ENCODE measurements around the gene ZNF80. TPM values are rescaled to one million over a fixed set of nuclear protein-coding genes. Genes with fewer than 3 reads are reported as not detected.
"Not testable (repeated sequence)": the region's sequence is repeated elsewhere in the genome, so short reads cannot be mapped to it uniquely, and the experiment has no call there.

ZNF80 gene
- total and polyA plus RNA-seq, 4 donors: 0.05 TPM; not detected in 3

DNA sequence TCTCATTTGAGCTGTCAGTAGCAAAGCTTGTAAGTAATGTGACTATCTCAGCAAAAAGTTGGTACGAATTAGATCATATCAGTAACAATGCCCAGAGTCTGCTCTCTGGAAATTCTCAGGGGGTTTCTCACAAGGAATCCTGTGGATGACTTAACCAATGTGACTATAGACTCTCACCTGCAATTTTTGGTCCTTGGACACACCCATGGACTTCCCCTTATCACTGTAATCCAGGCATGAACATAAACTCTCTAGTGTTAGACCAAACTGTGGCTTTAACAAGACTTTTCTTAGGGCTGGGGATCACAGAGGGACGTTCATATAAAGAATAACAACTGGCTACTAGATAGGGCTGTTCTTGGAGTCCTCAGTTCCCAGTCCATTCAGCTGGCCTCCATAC lies 3.9 kb upstream of the ZNF80 start:
- DNase-seq (no peak), ATAC-seq (ENCODE audit: insufficient read depth, low FRiP score) (no peak)
- Histone ChIP-seq H3K27me3 (ENCODE audit: control insufficient read depth in 3 of 3, insufficient read depth in 3 of 3, low read length in 2 of 3) (no peaks in the 10 kb centered on the region), H3K4me1 (ENCODE audit: control insufficient read depth in 5 of 5, insufficient read depth in 5 of 5, low read length in 5 of 5) (no peaks in the 10 kb centered on the region), H3K4me3 (no peak overlapping the region), H3K36me3 (ENCODE audit: control insufficient read depth in 4 of 4, insufficient read depth in 4 of 4, low read length in 4 of 4) (no peaks in the 10 kb centered on the region), H3K9ac (ENCODE audit: insufficient read depth in 1 of 2, low read length in 2 of 2) (no peak overlapping the region), H3K27ac (ENCODE audit: low read depth in 1 of 2, low read length in 1 of 2) (no peak overlapping the region), H3K9me3 (ENCODE audit: control insufficient read depth in 4 of 4, insufficient read depth in 3 of 4, low read length in 3 of 4) (peaks cover 0 to 8% (median 2%) of the 10 kb centered on the region in 4 donors)
- TF ChIP-seq, protein P1, sequence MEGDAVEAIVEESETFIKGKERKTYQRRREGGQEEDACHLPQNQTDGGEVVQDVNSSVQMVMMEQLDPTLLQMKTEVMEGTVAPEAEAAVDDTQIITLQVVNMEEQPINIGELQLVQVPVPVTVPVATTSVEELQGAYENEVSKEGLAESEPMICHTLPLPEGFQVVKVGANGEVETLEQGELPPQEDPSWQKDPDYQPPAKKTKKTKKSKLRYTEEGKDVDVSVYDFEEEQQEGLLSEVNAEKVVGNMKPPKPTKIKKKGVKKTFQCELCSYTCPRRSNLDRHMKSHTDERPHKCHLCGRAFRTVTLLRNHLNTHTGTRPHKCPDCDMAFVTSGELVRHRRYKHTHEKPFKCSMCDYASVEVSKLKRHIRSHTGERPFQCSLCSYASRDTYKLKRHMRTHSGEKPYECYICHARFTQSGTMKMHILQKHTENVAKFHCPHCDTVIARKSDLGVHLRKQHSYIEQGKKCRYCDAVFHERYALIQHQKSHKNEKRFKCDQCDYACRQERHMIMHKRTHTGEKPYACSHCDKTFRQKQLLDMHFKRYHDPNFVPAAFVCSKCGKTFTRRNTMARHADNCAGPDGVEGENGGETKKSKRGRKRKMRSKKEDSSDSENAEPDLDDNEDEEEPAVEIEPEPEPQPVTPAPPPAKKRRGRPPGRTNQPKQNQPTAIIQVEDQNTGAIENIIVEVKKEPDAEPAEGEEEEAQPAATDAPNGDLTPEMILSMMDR (IDR thresholded peaks at IDR 0.05; ENCODE audit: control extremely low read depth, extremely low read depth): no peak
- 75 to 87% methylated on average over 2 of the region's 2 CpGs for WGBS, 2 donors

DNA sequence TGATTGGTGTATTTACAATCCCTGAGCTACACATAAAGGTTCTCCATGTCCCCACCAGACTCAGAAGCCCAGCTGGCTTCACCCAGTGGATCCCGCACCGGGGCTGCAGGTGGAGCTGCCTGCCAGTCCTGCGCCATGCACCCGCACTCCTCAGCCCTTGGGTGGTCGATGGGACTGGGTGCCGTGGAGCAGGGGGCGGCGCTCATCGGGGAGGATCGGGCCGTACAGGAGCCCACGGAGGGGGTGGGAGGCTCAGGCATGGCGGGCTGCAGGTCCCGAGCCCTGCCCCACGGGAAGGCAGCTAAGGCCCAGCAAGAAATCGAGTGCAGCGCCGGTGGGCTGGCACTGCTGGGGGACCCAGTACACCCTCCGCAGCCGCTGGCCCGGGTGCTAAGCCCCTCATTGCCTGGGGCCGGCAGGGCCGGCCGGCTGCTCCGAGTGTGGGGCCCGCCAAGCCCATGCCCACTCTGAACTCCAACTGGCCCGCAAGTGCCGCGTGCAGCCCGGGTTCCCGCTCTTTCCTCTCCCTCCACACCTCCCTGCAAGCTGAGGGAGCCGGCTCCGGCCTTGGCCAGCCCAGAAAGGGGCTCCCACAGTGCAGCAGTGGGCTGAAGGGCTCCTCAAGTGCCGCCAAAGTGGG lies 888 bp upstream of the ZNF80 start:
- H3K27me3 ChIP-seq (ENCODE audit: control insufficient read depth in 3 of 3, insufficient read depth in 3 of 3, low read length in 2 of 3); H3K4me1 ChIP-seq (ENCODE audit: control insufficient read depth in 5 of 5, insufficient read depth in 5 of 5, low read length in 5 of 5); DNase-seq; H3K4me3 ChIP-seq; H3K9me3 ChIP-seq (ENCODE audit: control insufficient read depth in 4 of 4, insufficient read depth in 3 of 4, low read length in 3 of 4); H3K9ac ChIP-seq (ENCODE audit: insufficient read depth in 1 of 2, low read length in 2 of 2); H3K27ac ChIP-seq (ENCODE audit: low read depth in 1 of 2, low read length in 1 of 2); ATAC-seq (ENCODE audit: insufficient read depth, low FRiP score); H3K36me3 ChIP-seq (ENCODE audit: control insufficient read depth in 4 of 4, insufficient read depth in 4 of 4, low read length in 4 of 4): not testable (repeated sequence)
- 95 to 98% methylated on average over 21 to 33 of the region's 34 CpGs for WGBS, 2 donors

DNA sequence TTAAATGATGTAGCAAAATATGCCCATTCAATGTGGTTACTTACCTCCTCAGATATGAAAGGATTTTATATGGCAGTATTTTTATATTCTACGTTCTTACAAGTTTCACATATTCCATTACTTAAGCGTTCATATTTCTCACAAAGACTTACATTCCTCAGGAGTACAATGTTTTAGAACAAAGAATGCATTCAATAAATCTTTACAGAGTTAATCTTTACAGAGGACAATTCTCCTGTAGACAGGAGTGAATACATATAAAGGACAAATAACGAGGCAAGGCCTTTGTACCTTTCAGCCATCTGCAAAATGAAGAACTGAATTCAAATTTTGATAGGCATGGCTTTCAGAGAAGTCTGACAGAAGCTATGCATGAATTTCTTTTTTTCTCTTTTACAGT lies 1.9 kb downstream of the ZNF80 start:
- Histone ChIP-seq H3K9ac (ENCODE audit: insufficient read depth in 1 of 2, low read length in 2 of 2) (no peak overlapping the region), H3K27me3 (ENCODE audit: control insufficient read depth in 3 of 3, insufficient read depth in 3 of 3, low read length in 2 of 3) (no peaks in the 10 kb centered on the region), H3K4me3 (no peak overlapping the region), H3K9me3 (ENCODE audit: control insufficient read depth in 4 of 4, insufficient read depth in 3 of 4, low read length in 3 of 4) (peaks cover 0 to 1% (median 0%) of the 10 kb centered on the region in 4 donors), H3K27ac (ENCODE audit: low read depth in 1 of 2, low read length in 1 of 2) (no peak overlapping the region), H3K4me1 (ENCODE audit: control insufficient read depth in 5 of 5, insufficient read depth in 5 of 5, low read length in 5 of 5) (no peaks in the 10 kb centered on the region), H3K36me3 (ENCODE audit: control insufficient read depth in 4 of 4, insufficient read depth in 4 of 4, low read length in 4 of 4) (no peaks in the 10 kb centered on the region)
- TF ChIP-seq, protein P1 (IDR thresholded peaks at IDR 0.05; ENCODE audit: control extremely low read depth, extremely low read depth): no peak
- no peak for ATAC-seq (ENCODE audit: insufficient read depth, low FRiP score)
- DNase-seq: no peak
- WGBS, 2 donors: 77 to 87% methylated on average over 3 of the region's 3 CpGs

DNA sequence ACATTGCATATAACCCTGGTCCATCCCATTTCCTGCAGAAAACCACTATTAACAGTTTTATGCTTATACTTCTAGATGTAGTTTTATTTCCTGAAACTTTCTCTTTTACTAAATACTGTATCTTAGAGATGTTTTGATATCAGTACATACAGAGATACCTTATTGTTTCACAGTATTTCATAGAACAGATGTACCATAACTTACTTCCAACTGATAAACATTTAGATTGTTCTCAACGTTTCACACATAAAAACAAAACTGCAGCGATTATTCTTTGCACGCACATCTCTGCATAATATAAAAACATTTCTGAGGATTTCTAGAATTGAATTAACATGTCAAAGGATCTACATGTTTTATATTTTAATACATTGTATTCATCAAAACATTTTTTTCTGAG lies 2.6 kb downstream of the ZNF80 start:
- Histone ChIP-seq H3K9me3 (ENCODE audit: control insufficient read depth in 4 of 4, insufficient read depth in 3 of 4, low read length in 3 of 4) (peaks cover 0 to 1% (median 0%) of the 10 kb centered on the region in 4 donors), H3K27ac (ENCODE audit: low read depth in 1 of 2, low read length in 1 of 2) (no peak overlapping the region), H3K27me3 (ENCODE audit: control insufficient read depth in 3 of 3, insufficient read depth in 3 of 3, low read length in 2 of 3) (no peaks in the 10 kb centered on the region), H3K9ac (ENCODE audit: insufficient read depth in 1 of 2, low read length in 2 of 2) (no peak overlapping the region), H3K36me3 (ENCODE audit: control insufficient read depth in 4 of 4, insufficient read depth in 4 of 4, low read length in 4 of 4) (no peaks in the 10 kb centered on the region), H3K4me3 (no peak overlapping the region), H3K4me1 (ENCODE audit: control insufficient read depth in 5 of 5, insufficient read depth in 5 of 5, low read length in 5 of 5) (no peaks in the 10 kb centered on the region)
- ATAC-seq (ENCODE audit: insufficient read depth, low FRiP score) (no peak), DNase-seq (no peak)
- WGBS, 2 donors: 64 to 74% methylated on average over 3 of the region's 3 CpGs
- TF ChIP-seq, protein P1 (IDR thresholded peaks at IDR 0.05; ENCODE audit: control extremely low read depth, extremely low read depth): no peak
